NAMALWA (cell line): ENCODE measurements around the gene PRKAR1B.

Source experiments
- DNase-seq: peaks from one replicate; pipeline ENCODE4 v3.0.0-alpha.2; 2015; ENCODE audit warnings: low spot score

PRKAR1B gene

GRCh38 chr7:540997-541396, 186.1 kb downstream of the PRKAR1B start:
- no peak for DNase-seq

- DNase-seq = no peak
Observed at GRCh38 chr7:540579-540978, 186.5 kb downstream of the PRKAR1B start.

- no peak for DNase-seq
Observed at GRCh38 chr7:539731-540411, 187.2 kb downstream of the PRKAR1B start.

- no peak for DNase-seq
Observed at GRCh38 chr7:538764-539685, 188.1 kb downstream of the PRKAR1B start.

- DNase-seq = no peak
Observed at GRCh38 chr7:537911-538634, 189.0 kb downstream of the PRKAR1B start.

- no peak for DNase-seq
Observed at GRCh38 chr7:536231-536630, 190.8 kb downstream of the PRKAR1B start.

GRCh38 chr7:534959-535358, 192.1 kb downstream of the PRKAR1B start:
- no peak for DNase-seq

GRCh38 chr7:534075-534474, 193.0 kb downstream of the PRKAR1B start:
- DNase-seq = no peak

- no peak for DNase-seq
Observed at GRCh38 chr7:533266-533665, 193.8 kb downstream of the PRKAR1B start.

- no peak for DNase-seq
Observed at GRCh38 chr7:532379-533143, 194.5 kb downstream of the PRKAR1B start.

GRCh38 chr7:531777-532176, 195.3 kb downstream of the PRKAR1B start:
- DNase-seq = no peak

- DNase-seq = no peak
Observed at GRCh38 chr7:528451-528850, 198.6 kb downstream of the PRKAR1B start.

GRCh38 chr7:527723-528122, 199.4 kb downstream of the PRKAR1B start:
- DNase-seq = no peak

- DNase-seq = no peak
Observed at GRCh38 chr7:526460-527034, 200.5 kb downstream of the PRKAR1B start.

GRCh38 chr7:525740-526139, 201.3 kb downstream of the PRKAR1B start:
- DNase-seq = no peak

GRCh38 chr7:524800-525199, 202.3 kb downstream of the PRKAR1B start:
- no peak for DNase-seq

- DNase-seq = no peak
Observed at GRCh38 chr7:523347-524336, 203.4 kb downstream of the PRKAR1B start.

- DNase-seq = no peak
Observed at GRCh38 chr7:522951-523314, 204.1 kb downstream of the PRKAR1B start.

- no peak for DNase-seq
Observed at GRCh38 chr7:522071-522950, 204.8 kb downstream of the PRKAR1B start.
